Measurements from ENCODE around the gene SND1.

Gene SND1

DNA sequence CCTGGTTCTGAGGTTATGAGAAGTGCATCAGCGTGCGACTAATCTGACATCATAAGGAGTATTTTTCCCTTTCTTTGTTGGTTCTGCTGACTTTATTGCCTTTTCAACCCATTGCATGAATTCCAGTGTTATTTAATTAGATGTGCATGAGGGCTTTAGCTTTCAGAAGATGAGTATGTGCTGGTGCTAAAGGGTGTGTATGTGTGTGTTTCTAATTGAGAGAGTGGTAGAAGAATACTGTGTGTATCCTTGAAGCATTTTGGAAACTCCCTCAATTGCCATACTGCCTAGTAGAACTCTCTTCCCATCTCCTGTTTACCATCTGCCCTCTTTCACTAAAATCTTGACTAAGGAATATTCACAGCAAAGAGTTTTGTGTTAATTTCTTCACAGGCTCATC lies 158.1 kb downstream of the SND1 start:
- TF ChIP-seq, protein P1, sequence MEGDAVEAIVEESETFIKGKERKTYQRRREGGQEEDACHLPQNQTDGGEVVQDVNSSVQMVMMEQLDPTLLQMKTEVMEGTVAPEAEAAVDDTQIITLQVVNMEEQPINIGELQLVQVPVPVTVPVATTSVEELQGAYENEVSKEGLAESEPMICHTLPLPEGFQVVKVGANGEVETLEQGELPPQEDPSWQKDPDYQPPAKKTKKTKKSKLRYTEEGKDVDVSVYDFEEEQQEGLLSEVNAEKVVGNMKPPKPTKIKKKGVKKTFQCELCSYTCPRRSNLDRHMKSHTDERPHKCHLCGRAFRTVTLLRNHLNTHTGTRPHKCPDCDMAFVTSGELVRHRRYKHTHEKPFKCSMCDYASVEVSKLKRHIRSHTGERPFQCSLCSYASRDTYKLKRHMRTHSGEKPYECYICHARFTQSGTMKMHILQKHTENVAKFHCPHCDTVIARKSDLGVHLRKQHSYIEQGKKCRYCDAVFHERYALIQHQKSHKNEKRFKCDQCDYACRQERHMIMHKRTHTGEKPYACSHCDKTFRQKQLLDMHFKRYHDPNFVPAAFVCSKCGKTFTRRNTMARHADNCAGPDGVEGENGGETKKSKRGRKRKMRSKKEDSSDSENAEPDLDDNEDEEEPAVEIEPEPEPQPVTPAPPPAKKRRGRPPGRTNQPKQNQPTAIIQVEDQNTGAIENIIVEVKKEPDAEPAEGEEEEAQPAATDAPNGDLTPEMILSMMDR (IDR thresholded peaks at IDR 0.05; ENCODE audit: insufficient read depth, missing control alignments): no peak
- FAIRE-seq (no peak), DNase-seq (ENCODE audit: insufficient read length, low spot score) (no peak)

DNA sequence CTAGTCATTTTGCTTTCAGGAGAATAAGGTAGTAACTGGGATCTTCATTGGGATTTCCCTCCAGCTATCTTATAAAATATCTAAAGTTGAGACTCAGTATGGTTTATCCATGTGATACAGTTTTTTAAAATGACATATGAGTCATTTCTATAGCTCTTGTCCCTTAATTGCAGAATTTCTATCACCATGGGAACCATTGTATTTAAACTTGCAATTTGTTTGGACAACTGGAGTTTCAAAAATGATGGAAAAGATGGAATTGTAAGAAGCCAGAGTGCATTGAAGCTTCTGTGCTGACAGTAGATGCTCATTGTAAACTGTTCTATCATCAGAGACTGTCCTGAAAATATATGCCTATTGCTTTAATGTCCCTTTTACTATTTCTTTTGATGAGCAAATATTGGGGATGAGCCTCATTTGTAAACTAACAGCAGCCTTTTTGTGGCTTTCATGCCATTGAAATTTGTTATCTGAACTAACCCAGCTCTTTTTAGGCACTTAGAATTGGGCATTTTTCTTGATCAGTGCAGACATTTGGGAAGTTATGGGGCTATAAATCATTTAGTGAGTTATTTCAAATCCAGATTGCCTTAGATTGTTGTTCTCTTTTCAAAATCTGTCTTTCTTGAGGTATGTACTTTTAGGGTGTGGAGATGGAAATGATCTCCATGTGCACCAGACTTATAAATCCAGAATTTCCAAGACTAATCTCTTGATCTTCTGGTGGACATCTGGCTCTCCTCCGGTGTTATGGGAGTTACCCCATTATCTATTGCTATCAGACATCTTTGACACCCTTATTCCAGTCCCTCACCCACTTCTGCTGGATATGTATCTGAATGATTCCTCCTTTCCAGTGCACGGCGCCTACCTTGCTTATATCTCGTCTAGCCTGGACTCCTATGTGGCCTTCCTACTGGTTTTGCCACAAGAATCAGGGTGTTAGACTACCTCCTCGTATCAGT lies 159.0 kb downstream of the SND1 start:
- TF ChIP-seq, protein P1 (IDR thresholded peaks at IDR 0.05; ENCODE audit: insufficient read depth, missing control alignments): no peak
- FAIRE-seq (no peak), DNase-seq (ENCODE audit: insufficient read length, low spot score) (no peak)

DNA sequence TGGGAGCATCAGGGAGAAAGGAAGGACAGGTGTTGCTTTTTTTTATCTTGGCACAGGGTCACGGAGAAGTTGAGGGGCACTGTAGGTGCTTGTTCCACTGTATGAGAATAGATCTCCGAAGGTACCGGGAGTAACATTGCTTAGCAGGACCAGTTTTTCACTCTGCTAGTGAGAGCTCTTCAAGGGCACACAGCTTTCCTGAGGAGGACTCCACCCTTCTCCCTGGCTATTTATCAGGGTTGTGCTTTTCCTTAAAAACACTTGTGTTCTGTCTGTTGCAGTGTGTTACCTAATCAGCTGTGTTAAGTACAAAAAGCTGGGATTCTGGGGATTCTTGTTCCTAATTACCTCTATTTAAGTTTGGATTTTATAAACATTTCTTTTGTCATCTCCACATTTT lies 160.5 kb downstream of the SND1 start:
- DNase-seq (ENCODE audit: insufficient read length, low spot score): no peak
- TF ChIP-seq, protein P1 (IDR thresholded peaks at IDR 0.05; ENCODE audit: insufficient read depth, missing control alignments): no peak
- FAIRE-seq: no peak

DNA sequence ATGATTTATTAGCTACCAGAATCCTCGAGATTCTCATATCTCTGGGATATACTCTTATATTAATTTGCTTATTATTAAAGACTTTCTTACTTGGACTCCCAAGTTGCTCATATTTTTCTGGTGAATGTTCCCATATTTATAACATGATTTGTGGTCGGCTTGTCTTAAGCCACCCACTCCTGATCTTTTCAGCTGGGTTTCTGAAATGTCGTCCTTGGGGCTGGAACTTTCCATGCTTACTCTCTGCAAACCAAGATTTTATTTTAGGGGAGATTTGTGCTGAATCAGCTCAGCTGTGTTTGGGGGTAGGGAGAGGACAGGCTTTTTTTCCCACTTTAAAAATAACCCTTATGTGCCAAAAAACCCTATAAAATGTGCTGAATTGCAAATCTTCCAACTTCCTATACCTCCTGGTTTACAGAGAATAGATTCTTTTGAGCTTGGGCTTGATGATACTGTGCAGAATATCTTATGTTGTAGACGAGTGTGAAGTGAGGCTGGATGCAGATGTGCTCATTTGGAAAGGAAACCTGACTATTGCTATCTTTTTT lies 162.1 kb downstream of the SND1 start:
- no peak for FAIRE-seq
- no peak for DNase-seq (ENCODE audit: insufficient read length, low spot score)
- TF ChIP-seq, protein P1 (IDR thresholded peaks at IDR 0.05; ENCODE audit: insufficient read depth, missing control alignments): no peak

DNA sequence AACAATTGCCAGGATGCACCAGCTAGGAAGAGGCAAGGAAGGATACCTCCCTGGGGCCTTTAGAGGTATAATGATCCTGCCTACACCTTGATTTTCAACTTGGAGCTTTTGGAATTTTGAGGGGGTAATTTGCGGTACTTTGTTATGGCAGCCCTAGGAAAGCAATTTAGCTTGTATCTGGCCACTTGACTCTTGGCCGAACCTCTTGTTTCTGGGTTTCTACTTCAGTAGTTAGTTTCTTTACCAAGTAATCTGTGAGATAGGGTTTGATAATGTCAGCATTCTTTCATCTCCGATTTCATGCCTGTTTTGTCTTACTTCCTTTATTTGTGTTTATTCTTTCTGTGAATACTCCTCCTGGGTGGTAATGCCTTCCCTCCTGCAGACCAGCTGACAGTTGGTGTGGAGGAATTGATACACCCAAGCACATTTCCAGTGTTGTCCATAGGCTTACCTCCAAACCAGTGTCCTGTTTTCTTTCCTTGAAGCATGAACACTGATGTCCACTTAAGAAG lies 163.7 kb downstream of the SND1 start:
- no peak for FAIRE-seq
- TF ChIP-seq, protein P1 (IDR thresholded peaks at IDR 0.05; ENCODE audit: insufficient read depth, missing control alignments): no peak
- DNase-seq (ENCODE audit: insufficient read length, low spot score): no peak

DNA sequence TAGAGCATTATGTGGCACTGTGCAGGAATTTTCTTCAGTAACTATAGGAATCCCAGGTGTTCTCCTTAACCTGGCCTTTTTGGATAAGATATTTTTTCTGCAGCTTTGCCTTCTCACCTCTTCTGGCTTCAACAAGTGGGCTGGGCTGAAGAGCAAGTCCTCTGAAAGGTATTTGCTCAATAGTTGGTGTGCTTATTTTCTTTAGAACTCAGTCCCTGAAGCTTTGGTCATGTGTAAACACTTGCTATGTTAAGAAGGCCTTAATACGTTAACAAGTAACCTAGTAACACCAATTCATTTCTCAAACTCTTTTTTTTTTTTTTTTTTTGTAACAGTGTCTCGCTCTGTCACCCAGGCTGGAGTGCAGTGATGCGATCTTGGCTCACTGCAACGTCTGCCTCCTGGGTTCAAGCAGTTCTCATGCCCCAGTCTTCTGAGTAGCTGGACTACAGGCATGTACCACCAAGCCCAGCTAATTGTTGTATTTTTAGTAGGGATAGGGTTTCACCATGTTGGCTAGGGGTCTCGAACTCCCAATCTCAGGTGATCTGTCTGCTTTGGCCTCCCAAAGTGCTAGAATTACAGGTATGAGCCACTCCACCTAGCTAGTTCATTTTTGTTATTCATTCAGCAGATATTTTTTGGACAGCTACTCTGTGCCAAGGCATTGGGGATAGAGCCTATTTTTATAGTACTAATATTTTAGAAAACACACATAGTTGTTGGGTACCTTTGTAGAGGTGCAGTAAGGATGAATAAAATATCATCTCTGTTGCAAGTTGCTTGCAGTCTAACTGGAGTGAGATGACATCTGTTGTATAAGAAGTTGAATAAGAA lies 164.6 kb downstream of the SND1 start:
- DNase-seq (ENCODE audit: insufficient read length, low spot score): no peak
- no peak for FAIRE-seq
- TF ChIP-seq, protein P1 (IDR thresholded peaks at IDR 0.05; ENCODE audit: insufficient read depth, missing control alignments): no peak

Data from D721Med (cell line).